ELF-1 (cell line): Measurements from ENCODE around the gene COL4A2.

Source experiments
- DNase-seq: peaks from one replicate; pipeline ENCODE4 v3.0.0-alpha.2; 2016; ENCODE audit warnings: low read depth, low spot score

The COL4A2 gene

GRCh38 chr13:110322126-110322827, 15.2 kb downstream of the COL4A2 start:
- DNase-seq, result no peak

GRCh38 chr13:110322828-110323171, 15.7 kb downstream of the COL4A2 start:
- DNase-seq, result no peak

- no peak for DNase-seq
Observed at GRCh38 chr13:110323172-110323891, 16.2 kb downstream of the COL4A2 start.

- no peak for DNase-seq
Observed at GRCh38 chr13:110324026-110324749, 17.1 kb downstream of the COL4A2 start.

- DNase-seq, result no peak
Observed at GRCh38 chr13:110326263-110326904, 19.3 kb downstream of the COL4A2 start.

- DNase-seq, result no peak
Observed at GRCh38 chr13:110327051-110327721, 20.1 kb downstream of the COL4A2 start.

- no peak for DNase-seq
Observed at GRCh38 chr13:110328573-110328972, 21.5 kb downstream of the COL4A2 start.

- no peak for DNase-seq
Observed at GRCh38 chr13:110329258-110329657, 22.2 kb downstream of the COL4A2 start.

GRCh38 chr13:110329798-110330461, 22.8 kb downstream of the COL4A2 start:
- DNase-seq, result no peak

GRCh38 chr13:110330491-110331011, 23.5 kb downstream of the COL4A2 start:
- no peak for DNase-seq

- DNase-seq, result no peak
Observed at GRCh38 chr13:110331362-110331761, 24.3 kb downstream of the COL4A2 start.

- DNase-seq, result no peak
Observed at GRCh38 chr13:110332750-110333149, 25.7 kb downstream of the COL4A2 start.

- DNase-seq, result no peak
Observed at GRCh38 chr13:110333837-110334236, 26.8 kb downstream of the COL4A2 start.

GRCh38 chr13:110334256-110334655, 27.2 kb downstream of the COL4A2 start:
- no peak for DNase-seq

- DNase-seq, result no peak
Observed at GRCh38 chr13:110334841-110335490, 27.9 kb downstream of the COL4A2 start.

- no peak for DNase-seq
Observed at GRCh38 chr13:110336108-110336507, 29.0 kb downstream of the COL4A2 start.

GRCh38 chr13:110336681-110337080, 29.6 kb downstream of the COL4A2 start:
- no peak for DNase-seq

- no peak for DNase-seq
Observed at GRCh38 chr13:110337247-110337646, 30.2 kb downstream of the COL4A2 start.

- peak; percentile 64 for DNase-seq
Observed at GRCh38 chr13:110338441-110339101, 31.5 kb downstream of the COL4A2 start.

- DNase-seq, result no peak
Observed at GRCh38 chr13:110339263-110339662, 32.2 kb downstream of the COL4A2 start.
